HL-60 (cell line): ENCODE results near the gene NLK.

Experiments
- GABPA ChIP-seq: IDR thresholded peaks from 2 replicates; pipeline ENCODE4 v1.6.1; 2012; ENCODE audit warnings: low read depth
- POLR2AphosphoS5 ChIP-seq: IDR thresholded peaks from 2 replicates; pipeline ENCODE4 v1.6.1; 2012; ENCODE audit warnings: low read depth
- TF ChIP-seq, protein P1 (sequence below): IDR thresholded peaks from one replicate; pipeline ENCODE4 v1.5.1; 2011; ENCODE audit warnings: low read length, control low read depth, inconsistent platforms; ENCODE audit not compliant: insufficient read depth

DNA sequence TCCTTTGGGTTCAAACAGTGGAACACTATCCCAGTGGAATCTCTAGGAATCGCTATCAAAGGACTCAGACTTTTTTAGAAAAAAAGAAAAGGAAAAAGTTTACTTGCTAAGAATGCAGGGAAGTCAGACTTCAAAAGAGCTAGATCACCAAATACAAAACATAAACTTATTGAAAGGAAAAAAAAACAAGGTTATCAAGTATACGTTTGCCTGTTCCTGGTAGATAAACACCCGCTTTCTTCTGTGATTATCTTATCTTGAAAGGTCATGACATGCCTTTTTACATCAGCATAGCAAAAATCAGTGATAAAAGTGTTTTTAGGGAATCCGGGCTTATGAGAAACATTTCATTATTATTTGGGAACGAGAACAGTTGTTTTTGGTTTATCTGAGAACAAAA is 147.2 kb downstream of the NLK start:
- TF ChIP-seq, protein P1, sequence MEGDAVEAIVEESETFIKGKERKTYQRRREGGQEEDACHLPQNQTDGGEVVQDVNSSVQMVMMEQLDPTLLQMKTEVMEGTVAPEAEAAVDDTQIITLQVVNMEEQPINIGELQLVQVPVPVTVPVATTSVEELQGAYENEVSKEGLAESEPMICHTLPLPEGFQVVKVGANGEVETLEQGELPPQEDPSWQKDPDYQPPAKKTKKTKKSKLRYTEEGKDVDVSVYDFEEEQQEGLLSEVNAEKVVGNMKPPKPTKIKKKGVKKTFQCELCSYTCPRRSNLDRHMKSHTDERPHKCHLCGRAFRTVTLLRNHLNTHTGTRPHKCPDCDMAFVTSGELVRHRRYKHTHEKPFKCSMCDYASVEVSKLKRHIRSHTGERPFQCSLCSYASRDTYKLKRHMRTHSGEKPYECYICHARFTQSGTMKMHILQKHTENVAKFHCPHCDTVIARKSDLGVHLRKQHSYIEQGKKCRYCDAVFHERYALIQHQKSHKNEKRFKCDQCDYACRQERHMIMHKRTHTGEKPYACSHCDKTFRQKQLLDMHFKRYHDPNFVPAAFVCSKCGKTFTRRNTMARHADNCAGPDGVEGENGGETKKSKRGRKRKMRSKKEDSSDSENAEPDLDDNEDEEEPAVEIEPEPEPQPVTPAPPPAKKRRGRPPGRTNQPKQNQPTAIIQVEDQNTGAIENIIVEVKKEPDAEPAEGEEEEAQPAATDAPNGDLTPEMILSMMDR: no peak
- TF ChIP-seq POLR2AphosphoS5 (no peak), GABPA (no peak)
